Measurements from ENCODE around the gene ARHGAP42. TPM values are rescaled to one million over a fixed set of nuclear protein-coding genes. Genes with fewer than 3 reads are reported as not detected.
"Not testable (repeated sequence)": the region's sequence is repeated elsewhere in the genome, so short reads cannot be mapped to it uniquely, and the experiment has no call there.

The ARHGAP42 gene
- total and polyA plus RNA-seq, 2 of the 4 experiments (the other 2 are of a cell fraction): 2.9 to 7.3 TPM

DNA sequence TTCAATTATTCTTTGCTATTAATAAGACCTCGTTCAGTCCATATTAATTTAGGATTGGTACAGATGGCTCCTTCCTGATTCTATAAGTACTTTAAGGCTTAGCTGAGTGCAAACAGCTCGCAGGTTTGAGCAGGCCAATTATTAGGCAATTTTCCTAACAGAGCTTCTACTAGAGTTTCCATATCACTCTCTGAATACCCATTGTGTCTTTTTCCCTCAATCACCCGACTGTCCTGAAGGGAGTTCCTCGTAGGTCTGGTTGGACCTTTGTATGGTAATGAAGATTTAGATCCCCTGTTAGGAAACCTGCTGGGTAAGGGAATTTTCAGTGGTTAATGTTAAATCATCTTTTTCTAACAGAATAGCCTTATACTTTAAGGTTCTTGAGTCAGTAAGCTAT is 61.1 kb downstream of the ARHGAP42 start:
- BruUV-seq (replicated peaks): no TSS peak
- no peak overlapping the region for H3K27ac ChIP-seq (ENCODE audit: insufficient read depth, low read length)
- H2AFZ ChIP-seq (replicated peaks; ENCODE audit: low read length, poor library complexity): no peak overlapping the region
- H3K56ac ChIP-seq (ENCODE audit: extremely low read depth, insufficient read depth, low read length): no peak overlapping the region
- no peak overlapping the region for H4K5ac ChIP-seq (ENCODE audit: low read depth, low read length)
- in situ Hi-C loops (cut with MboI; ENCODE audit: low sequenced_read_pairs) (no loop called here), dilution Hi-C loops (cut with HindIII; ENCODE audit: low sequenced_read_pairs, unreplicated experiment) (no loop called here), intact Hi-C loops (cut with micrococcal nuclease) (no loop called here)
- H2BK120ac ChIP-seq (ENCODE audit: low read depth, low read length): no peak overlapping the region
- no peaks in the 10 kb centered on the region for H3K9me1 ChIP-seq (ENCODE audit: insufficient read depth, low read length)
- H4K20me1 ChIP-seq (ENCODE audit: insufficient read depth, low read length): no peaks in the 10 kb centered on the region
- TF ChIP-seq FOS (IDR thresholded peaks at IDR 0.05; ENCODE audit: low read depth, low read length) (no peak), MAZ (IDR thresholded peaks at IDR 0.05; ENCODE audit: borderline replicate concordance, low read depth, low read length) (no peak), NFE2L2 (IDR thresholded peaks at IDR 0.05; ENCODE audit: low read depth, low read length) (no peak), CHD1 (IDR thresholded peaks at IDR 0.05; ENCODE audit: low read depth, low read length) (no peak), RFX5 (IDR thresholded peaks at IDR 0.05; ENCODE audit: low read depth, low read length) (no peak), RAD21 (IDR thresholded peaks at IDR 0.05; ENCODE audit: low read length) (no peak), RCOR1 (IDR thresholded peaks at IDR 0.05; ENCODE audit: insufficient replicate concordance, low read length) (no peak), SMC3 (IDR thresholded peaks at IDR 0.05; ENCODE audit: low read depth, low read length) (no peak)
- no peak overlapping the region for H2AK9ac ChIP-seq (replicated peaks; ENCODE audit: low read depth, low read length, poor library complexity)
- WGBS, 2 experiments (ENCODE audit: extremely low coverage in 2 of 2, insufficient read length in 1 of 2): no CpG with 5 or more reads among the region's 4 CpGs
- no peak overlapping the region for H3K14ac ChIP-seq (replicated peaks; ENCODE audit: low read depth, low read length)
- no peak overlapping the region for H3K23ac ChIP-seq (ENCODE audit: low read depth, low read length)
- H3K79me1 ChIP-seq (ENCODE audit: low read depth in 1 of 2, low read length in 2 of 2): peaks cover 0 to 26% of the 10 kb centered on the region in 2 experiments; a peak in 3 of 4 replicates
- POLR2A ChIA-PET (ENCODE audit: unreplicated experiment): no interaction called here
- H3K27me3 ChIP-seq (ENCODE audit: control insufficient read depth, insufficient read depth, low read length): no peaks in the 10 kb centered on the region
- H2BK5ac ChIP-seq (ENCODE audit: low read depth, low read length, poor library complexity, severe bottlenecking): no peak overlapping the region
- H3K4me2 ChIP-seq (ENCODE audit: low read depth, low read length): no peak overlapping the region
- H3K9me3 ChIP-seq (ENCODE audit: control insufficient read depth, insufficient read depth, low read length): peaks cover 10% of the 10 kb centered on the region
- H2BK20ac ChIP-seq (ENCODE audit: low read depth, low read length): no peak overlapping the region
- no peak overlapping the region for H4K8ac ChIP-seq (ENCODE audit: low read depth in 2 of 2, low read length in 2 of 2)
- ATAC-seq (ENCODE audit: low read depth): no peak
- no peak overlapping the region for H3K18ac ChIP-seq (ENCODE audit: low read depth, low read length)
- H4K91ac ChIP-seq (ENCODE audit: insufficient read depth, low read depth, low read length): no peak overlapping the region
- H3K4me3 ChIP-seq (ENCODE audit: insufficient read depth, low read depth, low read length): no peak overlapping the region
- DNase-seq: no peak
- 0 out of 2 replicates have a peak, but pooled peaks cover 2% of the 10 kb centered on the region for H3K36me3 ChIP-seq (ENCODE audit: control insufficient read depth, insufficient read depth, low read length)
- no peak overlapping the region for H2BK15ac ChIP-seq (ENCODE audit: low read depth, low read length)
- H3K9ac ChIP-seq (ENCODE audit: low read depth, low read length): no peak overlapping the region
- H2AK5ac ChIP-seq (ENCODE audit: low read depth, low read length): no peak overlapping the region
- no peaks in the 10 kb centered on the region for H3K4me1 ChIP-seq (ENCODE audit: control insufficient read depth, insufficient read depth, low read length)
- no peak overlapping the region for H3K4ac ChIP-seq (ENCODE audit: low read depth, low read length)
- CTCF ChIA-PET: no interaction called here

DNA sequence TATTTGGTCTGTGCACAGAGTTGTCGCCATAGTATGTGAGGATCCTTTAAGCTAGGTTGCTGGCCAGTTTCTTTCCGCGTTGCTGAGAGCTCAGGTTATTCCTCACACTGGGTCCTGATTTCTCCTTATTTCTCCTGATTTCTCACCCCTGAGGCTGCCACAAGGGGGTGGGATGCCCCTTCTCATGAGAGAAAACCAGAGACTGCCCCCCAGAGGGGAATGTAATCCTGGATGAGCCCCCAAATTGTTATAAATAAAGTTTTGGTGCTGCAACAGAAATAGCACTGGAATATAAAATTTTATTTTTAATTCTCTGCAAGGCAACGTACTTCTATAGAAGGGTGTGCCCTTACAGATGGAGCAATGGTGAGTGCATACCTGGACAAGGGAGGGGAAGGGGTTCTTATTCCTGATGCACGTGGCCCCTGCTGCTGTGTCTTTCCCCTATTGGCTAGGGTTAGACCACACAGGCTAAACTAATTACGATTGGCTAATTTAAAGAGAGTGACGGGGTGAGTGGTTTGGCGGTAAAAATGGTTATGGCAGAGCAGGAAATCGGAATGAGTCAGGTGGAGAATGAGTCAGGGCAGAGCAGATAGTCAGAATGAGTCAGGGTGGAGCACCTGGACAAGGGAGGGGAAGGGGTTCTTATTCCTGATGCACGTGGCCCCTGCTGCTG is 62.9 kb downstream of the ARHGAP42 start:
- 93% methylated on average over 3 of the region's 10 CpGs; no CpG with 5 or more reads in 1 of the 2 experiments for WGBS, 2 experiments (ENCODE audit: extremely low coverage in 2 of 2, insufficient read length in 1 of 2)
- H3K9ac ChIP-seq (ENCODE audit: low read depth, low read length); H3K23ac ChIP-seq (ENCODE audit: low read depth, low read length); H2BK20ac ChIP-seq (ENCODE audit: low read depth, low read length); H4K91ac ChIP-seq (ENCODE audit: insufficient read depth, low read depth, low read length); H3K4me3 ChIP-seq (ENCODE audit: insufficient read depth, low read depth, low read length); H3K4me1 ChIP-seq (ENCODE audit: control insufficient read depth, insufficient read depth, low read length); H2AK9ac ChIP-seq (replicated peaks; ENCODE audit: low read depth, low read length, poor library complexity); ATAC-seq (ENCODE audit: low read depth); H3K36me3 ChIP-seq (ENCODE audit: control insufficient read depth, insufficient read depth, low read length); H4K20me1 ChIP-seq (ENCODE audit: insufficient read depth, low read length); in situ Hi-C loops (cut with MboI; ENCODE audit: low sequenced_read_pairs); H3K4ac ChIP-seq (ENCODE audit: low read depth, low read length); H3K14ac ChIP-seq (replicated peaks; ENCODE audit: low read depth, low read length); H3K4me2 ChIP-seq (ENCODE audit: low read depth, low read length); H2BK5ac ChIP-seq (ENCODE audit: low read depth, low read length, poor library complexity, severe bottlenecking); BruUV-seq (replicated peaks); H3K27ac ChIP-seq (ENCODE audit: insufficient read depth, low read length); dilution Hi-C loops (cut with HindIII; ENCODE audit: low sequenced_read_pairs, unreplicated experiment); H3K18ac ChIP-seq (ENCODE audit: low read depth, low read length); H3K56ac ChIP-seq (ENCODE audit: extremely low read depth, insufficient read depth, low read length); H3K9me1 ChIP-seq (ENCODE audit: insufficient read depth, low read length); H2AK5ac ChIP-seq (ENCODE audit: low read depth, low read length); POLR2A ChIA-PET (ENCODE audit: unreplicated experiment); H4K8ac ChIP-seq (ENCODE audit: low read depth in 2 of 2, low read length in 2 of 2); H2BK120ac ChIP-seq (ENCODE audit: low read depth, low read length); H2AFZ ChIP-seq (replicated peaks; ENCODE audit: low read length, poor library complexity); H4K5ac ChIP-seq (ENCODE audit: low read depth, low read length); DNase-seq; H3K27me3 ChIP-seq (ENCODE audit: control insufficient read depth, insufficient read depth, low read length); H2BK15ac ChIP-seq (ENCODE audit: low read depth, low read length); intact Hi-C loops (cut with micrococcal nuclease); CTCF ChIA-PET: not testable (repeated sequence)
- H3K79me1 ChIP-seq (ENCODE audit: low read depth in 1 of 2, low read length in 2 of 2): peaks cover 0 to 26% of the 10 kb centered on the region in 2 experiments
- H3K9me3 ChIP-seq (ENCODE audit: control insufficient read depth, insufficient read depth, low read length): peaks cover 10% of the 10 kb centered on the region

All from IMR-90 (cell line).